Middle frontal gyrus (tissue), 1 donor: ENCODE data around the gene TAAR1.
"Not testable (repeated sequence)": the region's sequence is repeated elsewhere in the genome, so short reads cannot be mapped to it uniquely, and the experiment has no call there.

ENCODE experiments used
- DNase-seq: peaks from one replicate; pipeline ENCODE4 v3.0.0-alpha.2; 2015; ENCODE audit warnings: low spot score; ENCODE audit errors: extremely low spot score

The TAAR1 gene, protein sequence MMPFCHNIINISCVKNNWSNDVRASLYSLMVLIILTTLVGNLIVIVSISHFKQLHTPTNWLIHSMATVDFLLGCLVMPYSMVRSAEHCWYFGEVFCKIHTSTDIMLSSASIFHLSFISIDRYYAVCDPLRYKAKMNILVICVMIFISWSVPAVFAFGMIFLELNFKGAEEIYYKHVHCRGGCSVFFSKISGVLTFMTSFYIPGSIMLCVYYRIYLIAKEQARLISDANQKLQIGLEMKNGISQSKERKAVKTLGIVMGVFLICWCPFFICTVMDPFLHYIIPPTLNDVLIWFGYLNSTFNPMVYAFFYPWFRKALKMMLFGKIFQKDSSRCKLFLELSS

DNA sequence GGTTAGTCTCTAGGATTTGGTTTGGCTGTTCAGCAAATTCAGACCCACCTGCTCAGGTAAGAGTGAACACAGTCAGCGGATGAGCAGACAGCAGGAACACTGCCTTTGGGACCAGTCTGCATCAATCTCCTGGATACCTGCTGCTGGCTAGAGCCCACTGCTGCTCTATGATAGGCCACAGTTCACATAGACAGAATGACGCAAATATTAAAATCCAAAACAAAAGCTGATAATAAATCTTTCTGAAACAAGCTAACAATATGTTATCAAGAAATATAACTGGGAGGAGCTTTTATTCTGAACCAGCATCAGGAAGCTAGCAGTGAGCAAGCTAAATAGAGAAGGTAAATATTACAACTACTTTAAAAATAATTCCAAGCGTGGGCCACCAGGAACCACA is at the start of gene TAAR1:
Gene TAAR1 (minus strand): TSS at position 101 of the 400 bp plus-strand sequence. CDS start 13,179 bp downstream, outside the sequence.
- DNase-seq = no peak

DNA sequence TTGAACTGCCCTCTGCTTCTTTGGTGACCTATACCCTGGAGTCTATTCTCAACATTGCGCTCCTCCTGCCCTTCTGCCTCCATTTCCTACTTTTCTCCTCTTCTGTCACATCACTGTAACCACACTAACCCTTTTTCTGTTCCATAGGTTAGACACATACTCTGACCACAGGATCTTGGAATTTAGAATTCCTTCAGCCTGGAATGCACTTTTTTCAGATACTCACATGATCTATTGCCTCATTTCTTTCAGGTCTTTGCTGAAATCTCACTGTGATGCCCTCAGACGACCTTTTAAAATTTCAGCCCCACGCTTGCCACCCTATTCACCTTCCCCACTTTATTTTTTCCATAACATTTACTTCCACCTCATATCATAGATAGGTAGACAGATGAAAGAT is 49.8 kb upstream of the TAAR1 start:
- DNase-seq = no peak

DNA sequence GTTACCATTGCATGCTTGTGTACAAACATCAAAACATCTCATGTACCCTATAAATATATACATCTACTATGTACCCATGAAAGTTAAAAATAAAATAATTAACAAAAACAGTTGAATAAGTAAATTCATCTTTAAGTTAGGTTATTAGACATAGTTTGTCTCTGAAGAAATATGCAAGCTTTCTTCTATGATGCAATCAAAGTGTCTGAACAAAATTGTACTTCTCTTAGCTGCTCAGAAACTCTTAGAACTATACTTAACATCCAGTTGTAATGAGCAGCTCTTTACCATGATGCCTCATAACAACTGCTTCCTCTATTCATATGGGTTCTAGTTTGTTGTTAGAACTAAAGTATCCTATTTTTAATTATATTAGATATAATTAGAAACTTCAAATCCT is 49.0 kb upstream of the TAAR1 start:
- DNase-seq = no peak

DNA sequence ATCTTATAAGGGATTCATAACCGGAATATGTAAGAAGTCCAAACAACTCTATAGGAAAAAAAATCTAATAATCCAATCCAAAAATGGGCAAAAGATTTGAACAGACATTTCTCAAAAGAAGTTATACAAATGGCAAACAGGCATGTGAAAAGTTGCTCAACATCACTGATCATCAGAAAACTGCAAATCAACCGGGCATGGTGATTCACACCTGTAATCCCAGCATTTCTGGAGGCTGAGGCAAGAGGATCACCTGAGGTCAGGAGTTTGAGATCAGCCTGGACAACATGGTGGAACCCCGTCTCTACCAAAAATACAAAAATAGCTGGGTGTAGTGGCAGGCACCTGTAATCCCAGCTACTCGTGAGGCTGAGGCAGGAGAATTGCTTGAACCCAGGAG is 47.8 kb upstream of the TAAR1 start:
- DNase-seq = not testable (repeated sequence)

DNA sequence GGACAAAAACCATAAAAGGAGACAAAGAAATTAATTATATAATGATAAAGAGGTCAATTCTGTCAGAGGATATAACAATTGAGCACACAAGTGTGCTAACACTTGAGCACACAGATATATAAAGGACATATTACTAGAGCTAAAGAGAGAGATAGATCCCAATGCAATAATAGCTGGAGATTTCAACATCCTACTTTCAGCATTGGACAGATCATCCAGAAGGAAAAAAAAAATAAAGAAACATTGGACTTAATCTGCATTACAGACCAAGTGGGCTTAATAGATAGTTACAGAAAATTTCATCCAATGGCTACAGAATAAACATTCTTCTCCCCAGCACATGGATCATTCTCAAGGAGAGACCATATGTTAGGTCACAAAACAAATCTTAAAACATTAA is 45.0 kb upstream of the TAAR1 start:
- no peak for DNase-seq

DNA sequence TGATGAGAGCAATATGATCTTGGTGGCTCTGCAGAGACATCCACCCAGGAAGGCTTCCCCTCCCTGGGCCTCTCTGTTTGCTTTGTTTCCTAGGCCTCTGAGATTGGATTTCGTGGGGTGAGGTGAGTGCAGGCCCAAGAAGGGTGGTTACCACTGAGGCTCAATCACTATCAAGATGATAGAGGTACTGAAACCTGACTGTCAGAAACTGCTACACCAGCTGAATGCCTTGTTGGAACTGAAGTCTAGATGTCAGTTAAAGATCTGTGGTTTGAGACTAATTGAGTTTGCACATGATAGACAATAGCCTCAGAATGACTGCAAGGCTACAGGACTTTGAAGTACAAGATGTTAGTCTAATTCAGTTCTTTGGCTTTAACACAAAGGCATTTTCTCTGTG is 39.6 kb upstream of the TAAR1 start:
- no peak for DNase-seq

DNA sequence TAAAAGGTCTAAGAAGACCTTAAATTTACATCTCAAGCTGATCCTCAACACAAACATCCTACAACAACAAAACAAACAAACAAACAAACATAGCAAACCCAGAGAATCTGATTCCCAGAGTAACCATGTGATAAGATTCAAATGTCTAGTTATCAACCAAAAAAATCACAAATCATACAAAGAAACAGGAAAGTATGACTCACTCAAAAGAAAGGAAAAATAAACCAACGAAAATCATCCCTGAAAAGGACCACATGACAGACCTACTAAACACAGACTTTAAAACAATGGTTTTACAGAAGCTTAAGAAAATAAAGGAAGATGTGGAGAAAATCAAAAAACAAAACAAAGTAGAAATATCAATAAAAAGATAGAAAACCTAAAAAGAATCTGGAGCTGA is 36.8 kb upstream of the TAAR1 start:
- DNase-seq = no peak

DNA sequence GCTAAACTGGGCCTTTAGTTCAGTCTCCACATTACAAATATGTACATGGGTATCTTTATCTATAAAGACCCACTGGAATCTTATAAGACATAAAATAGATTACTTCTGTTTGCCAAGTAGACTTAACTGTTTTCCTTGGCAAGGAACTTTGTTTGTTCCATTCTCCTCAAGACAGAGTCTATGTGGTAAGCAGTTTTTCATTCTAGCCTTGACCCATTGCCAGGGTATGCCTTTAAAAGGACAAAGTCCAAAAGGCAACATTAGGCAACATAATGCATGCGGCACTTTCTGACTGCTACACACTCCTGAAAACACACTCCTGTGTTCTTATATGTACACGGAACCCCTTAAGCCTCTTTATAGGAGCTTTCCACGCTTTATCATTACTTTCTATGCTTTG is 34.5 kb upstream of the TAAR1 start:
- DNase-seq = no peak

DNA sequence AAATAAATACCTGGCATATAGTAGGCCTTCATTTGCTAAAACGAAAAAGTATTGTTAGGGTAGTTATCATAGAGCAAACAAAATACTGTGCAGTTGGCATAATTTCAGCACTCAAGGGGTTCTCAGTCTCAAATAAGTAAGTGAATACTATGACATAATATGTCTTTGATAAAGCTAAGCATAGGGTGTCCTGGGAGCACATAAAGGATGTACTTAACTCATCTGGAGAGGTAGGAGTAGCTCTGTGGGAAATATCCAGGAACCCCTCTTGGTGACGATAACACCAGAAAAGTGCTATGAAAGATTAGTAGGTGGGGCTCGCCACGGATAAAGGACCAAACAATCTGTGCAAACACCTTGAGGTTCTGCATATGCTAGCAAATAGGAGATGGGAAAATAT is 31.7 kb upstream of the TAAR1 start:
- no peak for DNase-seq

DNA sequence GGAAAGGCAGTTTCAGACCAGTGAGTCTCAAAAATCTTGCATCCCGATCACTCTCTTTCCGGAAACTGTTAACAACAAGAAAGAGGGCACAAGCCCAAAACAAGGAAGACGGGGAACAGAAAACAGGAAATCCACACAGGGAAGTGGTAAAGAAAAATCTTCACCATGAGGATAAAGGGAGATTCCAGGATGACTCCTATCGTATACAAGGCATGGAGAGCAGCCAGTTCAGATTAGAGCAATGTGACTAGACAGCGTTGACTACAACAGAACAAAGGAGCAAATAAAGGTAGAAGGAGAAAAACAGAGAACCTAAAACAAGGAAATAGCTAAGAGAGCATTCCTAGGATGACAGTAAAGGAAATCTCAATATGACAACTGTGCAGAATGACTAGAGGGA is 28.3 kb upstream of the TAAR1 start:
- DNase-seq = no peak

DNA sequence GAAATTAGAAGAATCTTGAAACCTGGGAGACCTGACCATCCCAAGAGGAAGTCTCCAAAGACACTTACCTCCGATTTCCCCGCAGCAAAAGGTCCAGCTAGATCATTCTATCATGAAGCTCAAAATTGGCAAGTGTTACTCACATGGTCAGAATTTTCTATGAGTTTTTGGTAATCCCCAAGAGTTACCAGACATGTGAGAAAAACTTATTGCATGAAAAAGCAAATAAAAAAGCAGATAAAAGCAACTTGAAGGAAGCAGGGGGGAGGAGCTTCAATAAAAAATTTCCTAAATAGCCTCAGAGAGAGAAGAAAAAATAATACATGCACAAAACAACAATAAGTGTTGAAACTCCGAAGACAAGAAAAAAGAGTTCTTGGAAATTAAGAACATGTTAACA is 27.5 kb upstream of the TAAR1 start:
- no peak for DNase-seq

DNA sequence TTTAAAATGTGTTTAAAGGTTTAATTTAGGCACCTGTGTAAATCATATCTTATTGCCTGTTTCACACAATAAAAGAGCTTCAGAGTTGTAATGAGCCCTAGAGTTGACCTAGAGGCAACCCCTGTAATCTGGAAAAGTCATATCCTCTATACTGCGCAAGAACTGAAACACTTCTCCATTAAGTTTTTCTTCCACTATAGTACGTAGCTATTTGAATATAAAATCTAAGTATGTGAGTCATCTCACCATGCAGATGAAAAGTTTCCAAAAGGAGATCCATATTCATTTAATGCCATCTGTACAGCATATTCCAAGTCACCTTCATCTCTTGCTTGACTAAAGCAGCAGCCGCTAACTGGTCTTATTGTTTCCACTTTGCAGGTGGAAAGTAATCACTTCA is 26.0 kb upstream of the TAAR1 start:
- DNase-seq = no peak

DNA sequence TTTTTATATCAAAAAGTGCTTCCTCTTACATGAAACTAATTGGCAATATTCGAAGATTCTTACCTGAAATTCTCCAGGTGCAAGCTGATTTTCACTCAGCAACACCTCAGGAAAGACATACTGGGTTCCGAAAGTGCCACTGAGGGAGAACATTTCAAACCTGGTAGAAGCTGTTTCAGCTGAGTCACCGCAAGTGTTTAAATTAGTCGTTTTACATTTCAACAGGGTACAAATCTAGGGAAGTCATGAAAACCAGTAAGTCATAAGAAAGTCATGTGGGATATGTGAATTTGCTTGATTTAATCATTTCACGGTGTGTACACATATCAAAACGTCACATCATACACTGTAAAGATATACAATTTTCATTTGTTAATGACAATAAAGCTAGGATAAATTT is 25.3 kb upstream of the TAAR1 start:
- no peak for DNase-seq

DNA sequence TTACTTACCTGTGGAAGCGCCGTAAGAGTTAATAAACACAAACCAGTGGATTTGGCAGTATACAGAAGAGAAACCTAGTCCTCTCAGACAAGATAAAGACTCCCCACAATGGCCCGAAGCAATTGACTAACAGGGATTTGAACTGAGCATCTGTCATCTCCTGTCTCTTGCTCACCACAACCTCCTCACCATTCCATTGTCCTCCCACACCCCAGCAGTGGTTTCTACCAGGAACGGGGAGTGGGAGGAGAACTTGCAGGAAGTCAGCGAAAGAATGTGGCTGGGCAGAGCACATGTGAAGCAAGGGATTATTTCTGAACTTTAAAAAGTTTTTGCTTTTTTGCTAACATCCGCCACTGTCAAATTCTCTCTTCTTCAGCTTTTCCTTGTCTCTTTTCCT is 24.6 kb upstream of the TAAR1 start:
- DNase-seq = no peak

DNA sequence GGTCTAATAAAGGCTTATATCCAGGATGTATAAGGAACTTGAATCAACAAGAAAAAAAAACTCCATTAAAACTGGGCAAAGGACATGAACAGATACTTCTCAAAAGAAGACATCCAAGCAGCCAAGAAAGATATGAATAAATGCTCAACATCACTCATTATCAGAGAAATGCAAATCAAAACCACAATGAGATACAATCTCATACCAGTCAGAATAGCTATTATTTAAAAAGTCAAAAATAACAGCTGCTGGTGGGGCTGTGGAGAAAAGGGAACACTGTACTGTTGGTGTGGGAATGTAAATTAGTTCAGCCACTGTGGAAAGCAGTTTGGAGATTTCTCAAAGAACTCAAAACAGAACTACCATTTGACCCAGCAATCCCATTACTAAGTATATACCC is 20.1 kb upstream of the TAAR1 start:
- not testable (repeated sequence) for DNase-seq

DNA sequence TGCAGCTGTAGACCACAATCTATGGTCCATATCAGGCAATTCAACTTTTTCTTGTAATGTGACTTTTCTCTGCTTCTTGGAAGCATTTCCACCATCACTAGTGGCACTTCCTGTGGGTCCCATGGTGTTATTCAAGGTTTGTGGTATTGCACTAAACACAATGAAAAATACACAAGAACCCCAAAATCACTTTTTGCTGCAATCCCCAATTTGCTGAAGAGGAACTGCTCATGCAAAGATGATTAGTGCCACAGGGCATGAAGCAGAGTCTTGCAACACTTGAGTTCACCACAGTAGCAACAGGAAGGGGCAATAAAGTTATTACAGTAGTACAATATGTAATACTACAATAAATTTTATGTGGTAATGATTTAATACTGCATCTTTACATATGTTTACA is 16.8 kb upstream of the TAAR1 start:
- no peak for DNase-seq

DNA sequence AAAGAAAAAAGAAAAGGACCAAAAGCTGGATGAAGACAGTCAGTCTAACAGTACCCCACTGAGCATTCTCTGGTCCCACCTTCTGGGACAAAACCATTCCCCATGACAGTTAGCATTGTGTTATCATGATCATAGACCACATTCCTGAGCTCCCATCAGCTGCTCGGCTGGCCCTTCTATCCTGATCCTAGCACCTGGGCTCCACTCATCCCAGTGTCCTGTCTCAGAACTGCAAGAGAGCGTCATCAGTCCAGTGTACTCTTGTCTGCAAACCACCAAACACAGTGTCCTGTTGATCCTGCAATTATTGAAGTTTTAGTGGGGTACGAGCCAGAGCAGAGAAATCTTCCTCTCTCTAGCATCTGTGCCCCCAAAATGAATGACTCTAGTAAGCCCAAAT is 16.0 kb upstream of the TAAR1 start:
- DNase-seq = no peak

DNA sequence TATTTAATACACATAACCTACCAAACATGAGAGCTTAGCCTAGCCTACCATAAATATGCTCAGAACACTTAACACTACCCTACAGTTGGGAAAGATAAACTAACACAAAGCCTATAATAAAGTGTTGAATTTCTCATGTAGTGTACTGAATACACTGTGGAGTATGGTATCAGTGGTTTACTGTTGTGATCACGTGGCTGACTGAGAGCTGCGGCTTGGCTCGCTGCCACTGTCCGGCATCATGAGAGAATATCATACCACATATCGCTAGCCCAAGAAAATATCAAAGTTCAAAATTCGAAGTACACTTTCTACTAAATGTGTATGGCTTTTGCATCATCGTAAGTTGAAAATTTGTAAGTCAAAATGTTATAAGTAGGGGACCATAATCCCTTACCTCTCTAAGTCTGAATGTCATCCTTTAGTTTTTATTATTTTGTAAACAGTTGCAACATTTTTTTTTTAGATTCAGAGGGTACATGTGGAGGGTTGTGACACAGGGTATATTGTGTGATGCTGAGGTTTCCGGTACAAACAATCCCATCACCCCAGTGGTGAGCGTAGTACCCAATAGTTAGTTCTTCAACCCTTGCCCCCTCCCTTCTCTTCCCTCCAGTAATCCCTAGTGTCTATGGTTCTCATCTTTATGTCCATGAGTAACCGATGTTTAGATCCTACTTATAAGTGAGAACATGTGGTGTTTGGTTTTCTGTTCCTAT is 14.6 kb upstream of the TAAR1 start:
- no peak for DNase-seq

DNA sequence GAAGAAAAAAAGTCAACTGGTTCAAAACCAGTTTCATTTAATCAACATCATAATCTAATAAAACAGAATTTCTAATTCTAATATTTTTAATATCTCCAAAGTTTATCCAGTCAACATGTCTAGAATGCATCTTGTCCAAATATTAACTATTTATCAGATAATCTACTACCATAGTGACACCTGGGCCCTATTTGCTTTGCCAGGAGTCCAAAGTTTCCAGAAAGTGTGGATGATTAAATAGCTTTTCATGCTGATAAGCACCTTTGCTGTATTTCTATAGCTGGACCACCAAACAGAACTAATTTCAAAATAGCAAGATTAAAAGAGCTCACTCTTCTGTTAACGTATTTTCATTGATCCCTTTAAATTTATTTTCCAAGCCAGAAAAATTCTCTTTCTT is 12.3 kb upstream of the TAAR1 start:
- DNase-seq = no peak

DNA sequence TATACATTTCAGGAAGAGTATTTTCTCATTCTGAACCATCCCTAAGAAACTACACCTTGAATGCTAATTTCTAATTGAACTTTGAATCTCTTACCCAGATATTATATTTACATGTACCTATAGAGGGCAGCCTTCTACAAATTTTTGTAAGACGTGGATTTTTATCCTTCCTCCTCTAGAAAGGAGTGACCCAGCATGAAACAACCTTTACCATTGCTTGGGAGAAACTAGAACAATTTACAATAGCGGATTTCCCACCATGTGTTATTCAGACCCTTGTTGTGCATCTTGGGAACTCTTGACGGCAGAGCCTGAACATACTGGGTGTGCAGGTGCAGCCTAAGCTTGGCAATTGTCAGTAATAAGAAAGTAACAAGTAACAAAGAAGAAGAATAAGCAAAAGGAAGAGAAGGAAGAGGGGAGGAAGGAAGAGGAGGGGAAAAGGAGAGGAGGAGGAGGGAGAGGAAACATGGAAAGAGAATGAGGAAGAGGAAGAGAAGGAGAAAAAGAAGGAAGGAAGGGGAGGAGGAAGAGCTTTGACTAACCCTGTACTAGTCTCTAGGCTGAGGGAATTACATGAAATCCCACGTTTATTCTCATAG is 10.8 kb upstream of the TAAR1 start:
- DNase-seq = peak; percentile 20

DNA sequence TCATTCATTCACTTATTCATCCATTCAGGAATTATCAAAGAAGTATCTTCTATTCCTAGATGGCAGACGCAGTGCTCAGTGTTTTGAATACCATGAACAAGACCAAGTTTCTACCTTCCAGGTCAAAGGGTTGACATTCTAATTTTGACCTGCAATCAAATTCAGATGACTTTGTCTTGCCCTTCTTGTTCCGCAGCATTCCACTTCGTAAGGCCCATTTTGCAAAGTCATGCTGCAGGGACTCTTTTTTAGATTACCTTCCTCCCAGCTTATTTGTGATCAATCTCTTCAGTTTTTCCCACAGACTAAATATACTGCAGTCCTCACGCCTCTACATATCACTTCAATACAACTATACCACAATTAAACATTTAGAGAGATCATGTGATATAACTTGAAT is 7.1 kb upstream of the TAAR1 start:
- DNase-seq = no peak

DNA sequence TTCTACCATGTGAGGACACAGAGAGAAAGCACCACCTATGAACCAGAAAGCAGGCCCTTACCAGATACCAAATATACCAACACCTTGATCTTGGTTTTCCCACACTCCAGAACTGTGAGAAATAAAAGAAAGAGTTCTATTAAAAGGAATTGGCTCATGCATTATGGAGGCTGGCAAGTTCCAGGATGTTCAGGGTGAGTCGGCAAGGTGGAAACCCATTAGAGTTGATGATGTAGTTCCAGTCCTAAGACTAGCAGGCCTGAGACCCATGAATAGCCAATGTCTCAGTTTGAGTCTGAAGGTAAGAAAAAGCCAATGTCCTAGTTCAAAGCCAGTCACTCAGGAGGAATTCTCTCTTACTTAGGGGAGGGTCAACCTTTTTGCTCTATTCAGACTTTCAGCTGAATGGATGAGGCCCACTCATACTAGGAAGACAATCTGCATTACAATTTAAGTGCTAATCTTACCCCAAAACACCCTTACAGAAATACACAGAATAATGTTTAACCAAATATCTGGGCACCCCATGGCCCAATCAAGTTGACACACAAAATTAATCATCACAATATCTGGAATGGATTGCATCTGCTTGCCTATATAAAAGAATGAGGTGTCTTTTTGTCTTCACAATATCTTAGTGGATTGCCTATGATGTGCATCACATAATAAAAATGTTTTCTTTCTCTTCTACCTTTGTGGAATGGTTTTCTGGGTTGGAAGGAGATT is 5.5 kb upstream of the TAAR1 start:
- DNase-seq = no peak
